Transverse colon (tissue), 4 donors: ENCODE data around the gene PTPN6. TPM values are rescaled to one million over a fixed set of nuclear protein-coding genes. Genes with fewer than 3 reads are reported as not detected.

Experiments
- DNase-seq: peaks from one replicate; pipeline ENCODE4 v3.0.0-alpha.2; 2019
- H3K27ac ChIP-seq, 4 donors: fragments of 200-600 bp; sonication (generic); 2 replicates each; pipeline ENCODE4 v1.5.1; 2016 to 2018; ENCODE audit warnings: inconsistent platforms in 4 of 4
- H3K27me3 ChIP-seq: fragments of 200-600 bp; sonication (generic); 2 replicates; pipeline ENCODE4 v1.5.1; 2017; ENCODE audit warnings: inconsistent platforms
- H3K36me3 ChIP-seq, 4 donors: fragments of 200-600 bp; sonication (generic); 2 replicates each; pipeline ENCODE4 v1.5.1; 2017 to 2019; ENCODE audit warnings: inconsistent platforms in 4 of 4
- H3K4me1 ChIP-seq, 4 donors: fragments of 200-600 bp; sonication (generic); 2 replicates each; pipeline ENCODE4 v1.5.1; 2017 to 2020; ENCODE audit warnings: inconsistent platforms in 4 of 4
- H3K4me3 ChIP-seq, 4 donors: fragments of 200-600 bp; sonication (generic); 1 replicate in 1 of 4; 2 replicates in 3 of 4; pipeline versions ENCODE4 v1.5.1 to v1.6.1; 2017 to 2019; ENCODE audit warnings: inconsistent platforms in 4 of 4
- H3K9me3 ChIP-seq, 2 donors: fragments of 200-600 bp; sonication (generic); 2 replicates each; pipeline ENCODE4 v1.5.1; 2017 to 2019; ENCODE audit warnings: inconsistent platforms in 2 of 2
- EP300 ChIP-seq: sonication (generic); formaldehyde crosslinking; IDR thresholded peaks from one replicate; pipeline ENCODE4 v1.6.1; 2017; ENCODE audit warnings: antibody characterized with exemption, low read depth
- POLR2A ChIP-seq: fragments of 450-650 bp; IDR thresholded peaks from one replicate; pipeline ENCODE4 v1.6.1; 2016; ENCODE audit warnings: antibody characterized with exemption, mild to moderate bottlenecking, moderate library complexity
- POLR2AphosphoS5 ChIP-seq, 3 donors: sonication (generic); formaldehyde crosslinking; IDR thresholded peaks; one replicate each; pipeline ENCODE4 v1.6.1; 2016; ENCODE audit warnings: antibody characterized with exemption in 3 of 3
- in situ Hi-C, 4 donors: fragments of 200-750 bp; cut with MboI; loops; one replicate each; pipeline versions ENCODE4 v1.15.0 to v1.15.1; 2017; ENCODE audit warnings: low sequenced_read_pairs in 3 of 4, low pct_ligation_motif_present in 1 of 4, low pct_unique_long_range_greater_than_20kb in 1 of 4
- intact Hi-C: fragments of 100-400 bp; cut with DNase I; formaldehyde crosslinking; loops from one replicate; pipeline ENCODE4 v1.15.1; 2023; ENCODE audit warnings: low total_unique reads
- small RNA-seq, 4 donors: library from RNA; depleted of rRNA; stranded (forward); fragments of <200 nt; gene quantifications; one replicate each; pipeline ENCODE3, GENCODE V24; 2016
- total RNA-seq, 4 donors: library from RNA; depleted of rRNA; stranded (reverse); fragments of >200 nt; gene quantifications; one replicate each; pipeline ENCODE4 v1.1.0, GENCODE V29; 2016
- TF ChIP-seq, protein P1 (sequence below), 5 experiments: fragments of 200-600 bp in 3 of 5; fragments of 450-650 bp in 2 of 5; sonication (generic) in 3 of 5; IDR thresholded peaks; 1 replicate in 2 of 5; 2 replicates in 3 of 5; pipeline ENCODE4 v1.5.1; 2016 to 2017; ENCODE audit warnings: antibody characterized with exemption in 5 of 5, inconsistent platforms in 3 of 5, mild to moderate bottlenecking in 2 of 5, moderate library complexity in 1 of 5

PTPN6 gene
- total RNA-seq, 4 donors from 2014 or later, result 21.7 to 49.0 (median 36.1) TPM

DNA sequence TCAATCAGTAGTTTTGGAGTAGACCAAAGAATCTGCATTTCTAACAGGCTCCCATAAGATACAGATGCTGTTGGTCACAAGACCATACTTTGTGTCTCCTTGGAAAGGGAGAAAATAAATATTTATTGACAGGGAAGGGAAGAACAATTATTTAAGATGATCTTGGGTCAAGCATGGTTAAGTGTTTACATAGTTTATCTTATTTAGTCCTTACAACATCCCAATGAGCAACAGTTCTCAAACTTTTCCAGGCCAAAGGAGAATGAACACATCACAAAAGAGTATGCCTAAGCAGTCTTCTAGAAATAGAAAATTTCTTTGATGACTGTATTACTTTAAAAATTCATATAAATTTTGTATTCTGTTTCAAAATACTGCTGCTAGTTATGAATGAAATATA is 58.4 kb downstream of the PTPN6 start:
- Histone ChIP-seq H3K4me3 (no peak overlapping the region), H3K27ac (no peak overlapping the region), H3K4me1 (peaks cover 0 to 11% (median 6%) of the 10 kb centered on the region in 4 donors), H3K27me3 (no peaks in the 10 kb centered on the region), H3K36me3 (no peaks in the 10 kb centered on the region), H3K9me3 (no peaks in the 10 kb centered on the region)
- no peak for DNase-seq
- intact Hi-C loops, result no loop called here
- TF ChIP-seq, protein P1, sequence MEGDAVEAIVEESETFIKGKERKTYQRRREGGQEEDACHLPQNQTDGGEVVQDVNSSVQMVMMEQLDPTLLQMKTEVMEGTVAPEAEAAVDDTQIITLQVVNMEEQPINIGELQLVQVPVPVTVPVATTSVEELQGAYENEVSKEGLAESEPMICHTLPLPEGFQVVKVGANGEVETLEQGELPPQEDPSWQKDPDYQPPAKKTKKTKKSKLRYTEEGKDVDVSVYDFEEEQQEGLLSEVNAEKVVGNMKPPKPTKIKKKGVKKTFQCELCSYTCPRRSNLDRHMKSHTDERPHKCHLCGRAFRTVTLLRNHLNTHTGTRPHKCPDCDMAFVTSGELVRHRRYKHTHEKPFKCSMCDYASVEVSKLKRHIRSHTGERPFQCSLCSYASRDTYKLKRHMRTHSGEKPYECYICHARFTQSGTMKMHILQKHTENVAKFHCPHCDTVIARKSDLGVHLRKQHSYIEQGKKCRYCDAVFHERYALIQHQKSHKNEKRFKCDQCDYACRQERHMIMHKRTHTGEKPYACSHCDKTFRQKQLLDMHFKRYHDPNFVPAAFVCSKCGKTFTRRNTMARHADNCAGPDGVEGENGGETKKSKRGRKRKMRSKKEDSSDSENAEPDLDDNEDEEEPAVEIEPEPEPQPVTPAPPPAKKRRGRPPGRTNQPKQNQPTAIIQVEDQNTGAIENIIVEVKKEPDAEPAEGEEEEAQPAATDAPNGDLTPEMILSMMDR (IDR thresholded peaks at IDR 0.05), result no peak
- TF ChIP-seq POLR2A (no peak), POLR2AphosphoS5 (IDR thresholded peaks at IDR 0.05) (no peak), EP300 (no peak)
- in situ Hi-C loops, result no loop called here

Small RNA genes within 50 kb of the gene (small RNA-seq; reads per million reads assigned to genes)
- gene MIR141 (112 to 408 (median 227) reads per million in 4 donors), gene MIR200C (138 to 253 (median 208) reads per million in 4 donors), gene RNU7-1 (0 reads per million in 4 donors), gene SCARNA12 (0 to 0.59 (median 0.56) reads per million in 4 donors)

Other genes starting within 250 kb of the PTPN6 start
- gene COPS7A, start 227.3 kb upstream of the PTPN6 start, total RNA-seq, result 10 to 100 TPM; 13.1 to 44.9 (median 36.9) TPM
- 100 to 1,000 TPM; 100 to 360 (median 164) TPM for gene MLF2, start 198.2 kb upstream of the PTPN6 start, total RNA-seq
- 100 to 1,000 TPM in 1 of 4 donors, 10 to 100 TPM in 3; 64.0 to 124 (median 83.9) TPM for gene PTMS, start 185.0 kb upstream of the PTPN6 start, total RNA-seq
- 1 to 10 TPM in 1 of 4 donors, under 1 TPM in 1, not detected in 2; 0.68 to 1.4 TPM for gene LAG3, start 178.8 kb upstream of the PTPN6 start, total RNA-seq
- gene CD4, start 161.8 kb upstream of the PTPN6 start, total RNA-seq, result 1 to 10 TPM in 3 of 4 donors, under 1 TPM in 1; 1.00 to 7.9 (median 2.8) TPM
- 1 to 10 TPM in 3 of 4 donors, not detected in 1; 3.0 to 6.4 (median 3.1) TPM for gene GPR162, start 129.5 kb upstream of the PTPN6 start, total RNA-seq
- 10 to 100 TPM in 3 of 4 donors, 1 to 10 TPM in 1; 5.9 to 32.9 (median 14.4) TPM for gene P3H3, start 122.9 kb upstream of the PTPN6 start, total RNA-seq
- under 1 TPM in 2 of 4 donors, not detected in 2; 0.14 to 0.32 TPM for gene GNB3, start 110.4 kb upstream of the PTPN6 start, total RNA-seq
- 1 to 10 TPM in 3 of 4 donors, not detected in 1; 3.0 to 8.8 (median 3.3) TPM for gene CDCA3, start 100.1 kb upstream of the PTPN6 start, total RNA-seq
- 100 to 1,000 TPM in 1 of 4 donors, 10 to 100 TPM in 3; 30.5 to 171 (median 35.4) TPM for gene USP5, start 99.2 kb upstream of the PTPN6 start, total RNA-seq
- gene TPI1, start 83.8 kb upstream of the PTPN6 start, total RNA-seq, result 100 to 1,000 TPM; 360 to 671 (median 400) TPM
- 10 to 100 TPM in 2 of 4 donors, 1 to 10 TPM in 2; 4.5 to 21.0 (median 8.2) TPM for gene SPSB2, start 78.1 kb upstream of the PTPN6 start, total RNA-seq
- gene LRRC23, start 46.5 kb upstream of the PTPN6 start, total RNA-seq, result 10 to 100 TPM in 1 of 4 donors, 1 to 10 TPM in 1, under 1 TPM in 1, not detected in 1; 0.60 to 11.3 (median 5.9) TPM
- gene ENO2, start 36.8 kb upstream of the PTPN6 start, total RNA-seq, result 10 to 100 TPM in 2 of 4 donors, 1 to 10 TPM in 2; 7.2 to 14.1 (median 9.6) TPM
- gene ATN1, start 23.4 kb upstream of the PTPN6 start, total RNA-seq, result 100 to 1,000 TPM in 2 of 4 donors, 10 to 100 TPM in 2; 59.1 to 160 (median 112) TPM
- not detected for gene RNU7-1, start 7.5 kb upstream of the PTPN6 start, total RNA-seq
- gene C12orf57, start 7.3 kb upstream of the PTPN6 start, total RNA-seq, result 100 to 1,000 TPM; 303 to 452 (median 386) TPM
- gene PHB2, start 19.3 kb downstream of the PTPN6 start, total RNA-seq, result 100 to 1,000 TPM; 196 to 402 (median 263) TPM
- 10 to 100 TPM in 3 of 4 donors, 1 to 10 TPM in 1; 5.6 to 30.6 (median 26.6) TPM for gene EMG1, start 19.6 kb downstream of the PTPN6 start, total RNA-seq
- 100 to 1,000 TPM in 3 of 4 donors, 10 to 100 TPM in 1; 56.1 to 271 (median 111) TPM for gene LPCAT3, start 67.1 kb downstream of the PTPN6 start, total RNA-seq
- gene C1S, start 109.4 kb downstream of the PTPN6 start, total RNA-seq, result 100 to 1,000 TPM; 103 to 191 (median 117) TPM
- gene C1R, start 141.1 kb downstream of the PTPN6 start, total RNA-seq, result 100 to 1,000 TPM in 3 of 4 donors, 10 to 100 TPM in 1; 68.5 to 154 (median 125) TPM
- gene C1RL, start 157.9 kb downstream of the PTPN6 start, total RNA-seq, result 100 to 1,000 TPM in 1 of 4 donors, 10 to 100 TPM in 3; 39.6 to 261 (median 65.0) TPM
- gene RBP5, start 177.5 kb downstream of the PTPN6 start, total RNA-seq, result 1 to 10 TPM in 1 of 4 donors, under 1 TPM in 1, not detected in 2; 0.55 to 3.0 TPM
- gene CLSTN3, start 179.0 kb downstream of the PTPN6 start, total RNA-seq, result 10 to 100 TPM; 13.9 to 98.7 (median 24.4) TPM
- 10 to 100 TPM; 23.9 to 86.0 (median 30.3) TPM for gene PEX5, start 238.3 kb downstream of the PTPN6 start, total RNA-seq